GM23338 (cell line): Measurements from ENCODE around the gene GPR18. TPM values are rescaled to one million over a fixed set of nuclear protein-coding genes. Genes with fewer than 3 reads are reported as not detected.
A peak's percentile ranks its signal among the peaks of the same experiment; 100 is the strongest.

Experiments
- ATAC-seq: fragments of 200-7000 bp; cut with Tn5 transposase; 3 replicates; pipeline ENCODE4 v1.9.1; 2020
- DNase-seq: peaks from one replicate; pipeline ENCODE4 v3.0.0-alpha.2; 2015; ENCODE audit warnings: low spot score
- H2AFZ ChIP-seq: fragments of 200-600 bp; sonication (generic); 2 replicates; pipeline ENCODE4 v1.8.0; 2016; ENCODE audit warnings: antibody characterized with exemption, mild to moderate bottlenecking, moderate library complexity
- H3F3A ChIP-seq: fragments of 200-600 bp; sonication (generic); replicated peaks from 2 replicates; pipeline ENCODE4 v1.8.0; 2017; ENCODE audit warnings: antibody characterized with exemption, mixed run types, low read depth
- H3K27ac ChIP-seq: fragments of 200-600 bp; sonication (generic); 2 replicates; pipeline ENCODE4 v1.6.1; 2016; ENCODE audit warnings: low read depth
- H3K27me3 ChIP-seq: fragments of 200-600 bp; sonication (generic); 2 replicates; pipeline ENCODE4 v1.8.0; 2016; ENCODE audit warnings: mild to moderate bottlenecking, mixed run types, moderate library complexity; ENCODE audit not compliant: insufficient read depth
- H3K36me3 ChIP-seq: fragments of 200-600 bp; sonication (generic); 2 replicates; pipeline ENCODE4 v1.8.0; 2016; ENCODE audit warnings: mild to moderate bottlenecking; ENCODE audit not compliant: insufficient read depth
- H3K4me1 ChIP-seq: fragments of 200-600 bp; sonication (generic); 2 replicates; pipeline ENCODE4 v1.8.0; 2016; ENCODE audit warnings: mild to moderate bottlenecking, moderate library complexity; ENCODE audit not compliant: insufficient read depth
- H3K4me2 ChIP-seq: fragments of 200-600 bp; sonication (generic); 2 replicates; pipeline ENCODE4 v1.7.1; 2017; ENCODE audit warnings: mixed run types
- H3K4me3 ChIP-seq: fragments of 200-600 bp; sonication (generic); 2 replicates; pipeline ENCODE4 v1.6.1; 2016; ENCODE audit warnings: mixed run types
- H3K79me2 ChIP-seq: fragments of 200-600 bp; sonication (generic); replicated peaks from 2 replicates; pipeline ENCODE4 v1.8.0; 2017; ENCODE audit warnings: mild to moderate bottlenecking; ENCODE audit not compliant: insufficient read depth
- H3K9me2 ChIP-seq: fragments of 200-600 bp; sonication (generic); 2 replicates; pipeline ENCODE4 v1.8.0; 2017; ENCODE audit not compliant: insufficient read depth
- H4K20me1 ChIP-seq: fragments of 200-600 bp; sonication (generic); replicated peaks from 2 replicates; pipeline ENCODE4 v1.8.0; 2017; ENCODE audit warnings: mild to moderate bottlenecking; ENCODE audit not compliant: insufficient read depth
- H3K27ac Mint-ChIP-seq: 2 replicates; pipeline ENCODE4 v1.8.0; 2020; ENCODE audit warnings: inconsistent platforms, mild to moderate bottlenecking, moderate library complexity, mixed read lengths
- H3K27me3 Mint-ChIP-seq: 3 replicates; pipeline ENCODE4 v1.8.0; 2022; ENCODE audit warnings: low read depth, mild to moderate bottlenecking, moderate library complexity, mixed read lengths, inconsistent platforms; ENCODE audit not compliant: insufficient read depth, poor library complexity
- H3K36me3 Mint-ChIP-seq: 3 replicates; pipeline ENCODE4 v1.8.0; 2021; ENCODE audit warnings: low read depth, mild to moderate bottlenecking, inconsistent platforms, moderate library complexity, mixed read lengths
- H3K4me1 Mint-ChIP-seq: 3 replicates; pipeline ENCODE4 v1.8.0; 2020; ENCODE audit warnings: mild to moderate bottlenecking, inconsistent platforms, mixed read lengths
- H3K4me3 Mint-ChIP-seq: 3 replicates; pipeline ENCODE4 v1.8.0; 2021; ENCODE audit warnings: moderate library complexity, mild to moderate bottlenecking, inconsistent platforms, mixed read lengths
- H3K9me3 Mint-ChIP-seq: 3 replicates; pipeline ENCODE4 v1.8.0; 2020; ENCODE audit warnings: moderate library complexity, mild to moderate bottlenecking, inconsistent platforms, mixed read lengths
- CREB1 ChIP-seq: fragments of 250-450 bp; sonication (Bioruptor Pico); IDR thresholded peaks from 2 replicates; pipeline ENCODE4 v1.5.0; 2020; ENCODE audit warnings: low read depth, mild to moderate bottlenecking, moderate library complexity
- CTCF ChIP-seq, 2 experiments: fragments of 200-600 bp in 1 of 2; sonication (generic) in 1 of 2; conservative IDR thresholded peaks; 2 replicates each; pipeline versions ENCODE4 v1.5.1 to v1.6.1; 2016 to 2017; ENCODE audit warnings: antibody characterized with exemption in 2 of 2, low read depth in 2 of 2, mild to moderate bottlenecking in 2 of 2, moderate library complexity in 1 of 2
- EZH2 ChIP-seq: fragments of 200-600 bp; sonication (generic); IDR thresholded peaks from one replicate; pipeline ENCODE4 v1.8.0; 2017; ENCODE audit warnings: antibody characterized with exemption, mild to moderate bottlenecking, low read depth; ENCODE audit not compliant: unreplicated experiment
- NANOG ChIP-seq: IDR thresholded peaks from 2 replicates; pipeline ENCODE4 v1.6.1; 2016; ENCODE audit warnings: antibody characterized with exemption, borderline replicate concordance
- POLR2AphosphoS5 ChIP-seq: IDR thresholded peaks from 2 replicates; pipeline ENCODE4 v1.6.1; 2016; ENCODE audit warnings: antibody characterized with exemption, low read depth
- REST ChIP-seq: IDR thresholded peaks from one replicate; pipeline ENCODE4 v1.6.1; 2018; ENCODE audit warnings: antibody characterized with exemption; ENCODE audit not compliant: unreplicated experiment
- ZNF114 ChIP-seq: fragments of 250-450 bp; sonication (Bioruptor Pico); IDR thresholded peaks from 2 replicates; pipeline ENCODE4 v1.5.0; 2020; ENCODE audit warnings: mild to moderate bottlenecking, moderate library complexity
- ZNF331 ChIP-seq: fragments of 250-450 bp; sonication (Bioruptor Pico); IDR thresholded peaks from 2 replicates; pipeline ENCODE4 v1.5.0; 2020; ENCODE audit warnings: low read depth, mild to moderate bottlenecking, moderate library complexity
- polyA plus RNA-seq: library from polyadenylated mRNA; unstranded; fragments of >200 nt; fragmentation: Nextera tagmentation; extraction: Ambion mirVana; gene quantifications from 2 replicates; pipeline ENCODE4 v1.2.1, GENCODE V29; 2016
- total RNA-seq: library from RNA; depleted of rRNA; stranded (reverse); fragments of >200 nt; shearing (Covaris generic); gene quantifications from 2 replicates; pipeline ENCODE4 v1.2.3, GENCODE V29; 2014
- TF ChIP-seq, protein P1 (sequence below): IDR thresholded peaks from 2 replicates; pipeline ENCODE4 v1.6.1; 2016; ENCODE audit warnings: antibody characterized with exemption

The GPR18 gene
- total and polyA plus RNA-seq, 2 experiments from 2014 or later: 2.6 TPM; not detected in 1

- Histone ChIP-seq H3K36me3 (no peaks in the 10 kb centered on the region; the same call in 1 of the 2 replicates), H3K9me2 (no peaks in the 10 kb centered on the region), H3K27ac (no peak overlapping the region), H2AFZ (no peak overlapping the region), H3K4me3 (no peak overlapping the region), H3K27me3 (no peaks in the 10 kb centered on the region), H3K79me2 (peaks cover 5% of the 10 kb centered on the region; the same call in 1 of the 2 replicates), H4K20me1 (peaks cover 6% of the 10 kb centered on the region; the same call in 1 of the 2 replicates), H3F3A (peaks cover 3% of the 10 kb centered on the region; the same call in 1 of the 2 replicates), H3K4me2 (no peak overlapping the region), H3K4me1 (no peaks in the 10 kb centered on the region)
- Mint-ChIP-seq H3K27ac (no peak overlapping the region), H3K4me3 (no peak overlapping the region), H3K27me3 (no peaks in the 10 kb centered on the region), H3K4me1 (no peaks in the 10 kb centered on the region; the same call in 2 of the 3 replicates), H3K9me3 (no peaks in the 10 kb centered on the region; the same call in 2 of the 3 replicates), H3K36me3 (peaks cover 10% of the 10 kb centered on the region; the same call in 2 of the 3 replicates)
- DNase-seq: peak; percentile 41
- peak; percentile 63 for ATAC-seq
- no peak for TF ChIP-seq ZNF331 (CRISPR knock-in tag)
- peak; percentile 63 to 70 for TF ChIP-seq CTCF (conservative IDR thresholded peaks at IDR 0.05; ENCODE audit: low read depth in 2 of 2)
- no peak for TF ChIP-seq REST
Measured at GRCh38 chr13:99269627-99270241, 11.6 kb upstream of the GPR18 start.

DNA sequence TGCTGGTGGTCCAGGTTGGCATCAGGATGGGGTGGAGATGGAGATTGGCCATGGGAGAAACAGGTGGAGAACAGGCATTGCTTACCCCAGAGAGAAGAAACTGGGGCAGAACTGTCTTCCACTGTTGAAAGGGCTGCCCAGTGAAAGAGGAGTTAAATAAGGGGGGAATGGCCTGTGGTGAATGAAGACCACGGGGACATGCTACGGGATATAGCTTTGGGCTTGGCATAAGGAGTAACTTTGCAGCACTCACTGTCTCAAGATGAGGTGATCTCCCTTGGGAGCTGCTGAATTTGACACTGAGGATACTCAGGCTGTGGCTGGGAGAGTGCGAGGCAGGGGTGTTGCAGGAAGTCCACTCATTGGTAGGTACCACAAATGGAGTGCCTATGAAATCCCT is 10.6 kb upstream of the GPR18 start:
- H3K79me2 ChIP-seq: no peaks in the 10 kb centered on the region; the same call in 1 of the 2 replicates
- TF ChIP-seq NANOG (no peak), ZNF114 (CRISPR knock-in tag) (no peak), CTCF (conservative IDR thresholded peaks at IDR 0.05; ENCODE audit: low read depth in 2 of 2) (no peak), EZH2 (no peak), CREB1 (CRISPR knock-in tag) (no peak), POLR2AphosphoS5 (no peak)
- TF ChIP-seq, protein P1, sequence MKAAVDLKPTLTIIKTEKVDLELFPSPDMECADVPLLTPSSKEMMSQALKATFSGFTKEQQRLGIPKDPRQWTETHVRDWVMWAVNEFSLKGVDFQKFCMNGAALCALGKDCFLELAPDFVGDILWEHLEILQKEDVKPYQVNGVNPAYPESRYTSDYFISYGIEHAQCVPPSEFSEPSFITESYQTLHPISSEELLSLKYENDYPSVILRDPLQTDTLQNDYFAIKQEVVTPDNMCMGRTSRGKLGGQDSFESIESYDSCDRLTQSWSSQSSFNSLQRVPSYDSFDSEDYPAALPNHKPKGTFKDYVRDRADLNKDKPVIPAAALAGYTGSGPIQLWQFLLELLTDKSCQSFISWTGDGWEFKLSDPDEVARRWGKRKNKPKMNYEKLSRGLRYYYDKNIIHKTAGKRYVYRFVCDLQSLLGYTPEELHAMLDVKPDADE: no peak
- no peak overlapping the region for H3K4me3 ChIP-seq
- H3K36me3 ChIP-seq: no peaks in the 10 kb centered on the region
- H3K27ac ChIP-seq: no peak overlapping the region
- H3K9me3 Mint-ChIP-seq: no peaks in the 10 kb centered on the region; the same call in 2 of the 3 replicates
- no peaks in the 10 kb centered on the region for H4K20me1 ChIP-seq
- no peaks in the 10 kb centered on the region for H3K4me1 ChIP-seq
- no peak overlapping the region; the same call in 1 of the 2 replicates for H3K27ac Mint-ChIP-seq
- peaks cover 10% of the 10 kb centered on the region; the same call in 2 of the 3 replicates for H3K36me3 Mint-ChIP-seq
- peaks cover 4% of the 10 kb centered on the region; the same call in 1 of the 2 replicates for H3F3A ChIP-seq
- no peak overlapping the region for H3K4me2 ChIP-seq
- H2AFZ ChIP-seq: no peak overlapping the region
- DNase-seq (no peak), ATAC-seq (no peak)
- peaks cover 4% of the 10 kb centered on the region; the same call in 2 of the 3 replicates for H3K4me1 Mint-ChIP-seq
- no peaks in the 10 kb centered on the region for H3K27me3 ChIP-seq
- no peaks in the 10 kb centered on the region for H3K27me3 Mint-ChIP-seq
- no peak overlapping the region for H3K4me3 Mint-ChIP-seq
- H3K9me2 ChIP-seq: no peaks in the 10 kb centered on the region
